ENCODE data around the gene CATSPERD.
A peak's percentile ranks its signal among the peaks of the same experiment; 100 is the strongest.
"Not testable (repeated sequence)": the region's sequence is repeated elsewhere in the genome, so short reads cannot be mapped to it uniquely, and the experiment has no call there.

The CATSPERD gene

GRCh38 chr19:5686326-5686646, 34.2 kb upstream of the CATSPERD start:
- DNase-seq = no peak

- DNase-seq = peak; percentile 99
These were observed 33.6 kb upstream of the CATSPERD start for GRCh38 chr19:5686647-5687359.

- no peak for DNase-seq
These were observed 32.9 kb upstream of the CATSPERD start for GRCh38 chr19:5687360-5688198.

GRCh38 chr19:5688262-5688881, 32.1 kb upstream of the CATSPERD start:
- not testable (repeated sequence) for DNase-seq

- DNase-seq = peak; percentile 98
These were observed 30.1 kb upstream of the CATSPERD start, which contains the start of gene RPL36 for GRCh38 chr19:5690125-5690954. Gene RPL36, plus strand, starts transcription at chr19:5690295. Its CDS starts 213 bp downstream, at chr19:5690508.

GRCh38 chr19:5690955-5691821, 29.2 kb upstream of the CATSPERD start:
- no peak for DNase-seq

GRCh38 chr19:5691822-5692722, 28.4 kb upstream of the CATSPERD start:
- no peak for DNase-seq

- no peak for DNase-seq
These were observed 27.7 kb upstream of the CATSPERD start for GRCh38 chr19:5692723-5693194.

- DNase-seq = no peak
These were observed 27.0 kb upstream of the CATSPERD start for GRCh38 chr19:5693195-5694166.

- DNase-seq = no peak
These were observed 26.1 kb upstream of the CATSPERD start for GRCh38 chr19:5694167-5694955.

GRCh38 chr19:5694956-5695648, 25.3 kb upstream of the CATSPERD start:
- DNase-seq = peak; percentile 49

GRCh38 chr19:5695649-5696195, 24.7 kb upstream of the CATSPERD start:
- no peak for DNase-seq

- DNase-seq = no peak
These were observed 24.0 kb upstream of the CATSPERD start for GRCh38 chr19:5696196-5697021.

- no peak for DNase-seq
These were observed 23.2 kb upstream of the CATSPERD start for GRCh38 chr19:5697022-5697889.

GRCh38 chr19:5697890-5698634, 22.4 kb upstream of the CATSPERD start:
- DNase-seq = no peak

Measured in islet precursor cell (in vitro differentiated cells).